Activated CD4-positive, alpha-beta T cell treated with anti-CD3 and anti-CD28 coated beads, Interleukin-2, amount 10 ng/mL, durations not matched to agents 24 days and 14 days (primary cell): ENCODE data around the gene PSME1. TPM values are rescaled to one million over a fixed set of nuclear protein-coding genes. Genes with fewer than 3 reads are reported as not detected.

Experiments
- DNase-seq: peaks from one replicate; pipeline ENCODE4 v3.0.0; 2022
- H3K27ac Mint-ChIP-seq: one replicate; pipeline ENCODE4 v1.8.0; 2022; ENCODE audit warnings: mild to moderate bottlenecking, mixed read lengths
- H3K27me3 Mint-ChIP-seq: one replicate; pipeline ENCODE4 v1.8.0; 2022; ENCODE audit warnings: mixed read lengths
- H3K36me3 Mint-ChIP-seq: one replicate; pipeline ENCODE4 v1.8.0; 2022; ENCODE audit warnings: low read depth, mild to moderate bottlenecking, mixed read lengths
- H3K4me1 Mint-ChIP-seq: one replicate; pipeline ENCODE4 v1.8.0; 2021; ENCODE audit warnings: mixed read lengths
- H3K4me3 Mint-ChIP-seq: one replicate; pipeline ENCODE4 v1.8.0; 2022; ENCODE audit warnings: mild to moderate bottlenecking, moderate library complexity, mixed read lengths
- H3K9me3 Mint-ChIP-seq: one replicate; pipeline ENCODE4 v1.8.0; 2021; ENCODE audit warnings: mixed read lengths
- intact Hi-C: fragments of 100-400 bp; cut with micrococcal nuclease; formaldehyde crosslinking; loops from one replicate; pipeline ENCODE4 v1.15.1; 2023
- total RNA-seq: library from RNA; stranded (reverse); gene quantifications from 2 replicates; pipeline ENCODE4 v1.2.3, GENCODE V29; 2022

Gene PSME1
- total RNA-seq, 1 donor from 2014 or later = 300 TPM

DNA sequence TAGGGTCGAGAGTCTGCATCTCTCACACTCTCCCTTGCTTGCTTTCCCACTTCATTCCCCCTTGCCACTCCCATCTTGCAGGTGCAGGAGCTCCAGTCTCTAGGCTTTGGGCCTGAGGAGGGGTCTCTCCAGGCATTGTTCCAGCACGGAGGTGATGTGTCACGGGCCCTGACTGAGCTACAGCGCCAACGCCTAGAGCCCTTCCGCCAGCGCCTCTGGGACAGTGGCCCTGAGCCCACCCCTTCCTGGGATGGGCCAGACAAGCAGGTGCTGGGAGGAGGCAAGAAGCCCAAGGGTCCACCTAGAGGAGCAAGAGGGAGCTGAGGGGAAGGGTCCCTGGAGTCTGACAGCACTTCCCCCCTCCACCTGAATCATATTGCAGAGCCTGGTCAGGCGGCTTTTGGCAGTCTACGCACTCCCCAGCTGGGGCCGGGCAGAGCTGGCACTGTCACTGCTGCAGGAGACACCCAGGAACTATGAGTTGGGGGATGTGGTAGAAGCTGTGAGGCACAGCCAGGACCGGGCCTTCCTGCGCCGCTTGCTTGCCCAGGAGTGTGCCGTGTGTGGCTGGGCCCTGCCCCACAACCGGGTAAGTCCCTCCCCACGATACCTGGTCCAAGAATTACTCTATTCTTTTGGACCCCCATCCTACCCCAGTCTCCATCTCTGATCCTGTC lies 15.5 kb downstream of the PSME1 start:
- DNase-seq = no peak
- Mint-ChIP-seq H3K36me3 (peaks cover 56% of the 10 kb centered on the region), H3K27ac (no peak overlapping the region), H3K9me3 (no peaks in the 10 kb centered on the region), H3K4me3 (no peak overlapping the region), H3K27me3 (no peaks in the 10 kb centered on the region), H3K4me1 (peaks cover 33% of the 10 kb centered on the region)
- intact Hi-C loops = no loop called here

DNA sequence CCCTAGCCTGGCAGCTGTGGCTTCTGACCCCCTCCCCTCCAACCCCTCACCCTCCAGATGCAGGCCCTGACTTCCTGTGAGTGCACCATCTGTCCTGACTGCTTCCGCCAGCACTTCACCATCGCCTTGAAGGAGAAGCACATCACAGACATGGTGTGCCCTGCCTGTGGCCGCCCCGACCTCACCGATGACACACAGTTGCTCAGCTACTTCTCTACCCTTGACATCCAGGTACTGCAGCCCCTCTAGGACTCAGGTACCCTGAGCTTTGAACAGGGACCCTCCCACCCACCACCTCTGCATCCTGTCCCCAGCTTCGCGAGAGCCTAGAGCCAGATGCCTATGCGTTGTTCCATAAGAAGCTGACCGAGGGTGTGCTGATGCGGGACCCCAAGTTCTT lies 19.1 kb downstream of the PSME1 start:
- DNase-seq = no peak
- Mint-ChIP-seq H3K4me3 (no peak overlapping the region), H3K4me1 (peaks cover 22% of the 10 kb centered on the region), H3K9me3 (no peaks in the 10 kb centered on the region), H3K27me3 (no peaks in the 10 kb centered on the region), H3K27ac (no peak overlapping the region), H3K36me3 (peaks cover 66% of the 10 kb centered on the region)
- intact Hi-C loops = no loop called here

DNA sequence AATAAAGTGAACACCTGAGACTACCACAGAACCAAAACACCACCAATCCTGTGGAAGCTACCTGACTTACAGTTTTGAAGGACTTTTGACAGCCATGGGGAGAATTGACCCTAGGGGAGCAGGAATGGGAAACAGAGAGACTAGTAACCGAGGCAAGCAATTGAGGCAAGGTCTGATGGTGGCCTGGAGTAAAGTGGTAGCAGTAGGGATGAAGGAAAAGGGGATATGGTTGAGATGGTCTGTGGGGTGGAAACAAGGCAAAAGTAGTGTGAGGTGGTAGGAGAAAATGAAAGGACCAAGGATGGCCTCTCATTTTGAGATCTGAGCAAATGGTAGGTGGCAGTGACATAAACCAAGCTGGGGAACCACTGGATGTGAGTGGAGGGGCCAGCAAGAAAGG lies 20.8 kb downstream of the PSME1 start:
- intact Hi-C loops = no loop called here
- H3K27me3 Mint-ChIP-seq = peaks cover 2% of the 10 kb centered on the region
- no peaks in the 10 kb centered on the region for H3K9me3 Mint-ChIP-seq
- peaks cover 71% of the 10 kb centered on the region for H3K36me3 Mint-ChIP-seq
- H3K4me3 Mint-ChIP-seq = no peak overlapping the region
- DNase-seq = no peak
- peak overlapping the region; percentile 39 for H3K27ac Mint-ChIP-seq
- H3K4me1 Mint-ChIP-seq = peaks cover 27% of the 10 kb centered on the region

DNA sequence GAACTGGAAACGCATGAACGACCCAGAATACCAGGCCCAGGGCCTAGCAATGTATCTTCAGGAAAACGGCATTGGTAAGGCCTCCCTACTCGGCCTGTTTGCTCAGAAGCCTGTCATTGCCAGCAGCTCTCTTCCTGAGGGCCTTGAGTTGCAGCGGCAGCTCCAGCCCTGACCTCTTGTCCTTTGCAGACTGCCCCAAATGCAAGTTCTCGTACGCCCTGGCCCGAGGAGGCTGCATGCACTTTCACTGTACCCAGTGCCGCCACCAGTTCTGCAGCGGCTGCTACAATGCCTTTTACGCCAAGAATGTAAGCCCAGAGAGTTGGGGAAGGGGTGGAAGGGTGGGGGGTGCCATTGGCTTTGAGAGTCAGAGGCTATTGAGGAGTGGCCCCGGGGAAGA lies 21.3 kb downstream of the PSME1 start:
- H3K27ac Mint-ChIP-seq = no peak overlapping the region
- H3K9me3 Mint-ChIP-seq = no peaks in the 10 kb centered on the region

DNA sequence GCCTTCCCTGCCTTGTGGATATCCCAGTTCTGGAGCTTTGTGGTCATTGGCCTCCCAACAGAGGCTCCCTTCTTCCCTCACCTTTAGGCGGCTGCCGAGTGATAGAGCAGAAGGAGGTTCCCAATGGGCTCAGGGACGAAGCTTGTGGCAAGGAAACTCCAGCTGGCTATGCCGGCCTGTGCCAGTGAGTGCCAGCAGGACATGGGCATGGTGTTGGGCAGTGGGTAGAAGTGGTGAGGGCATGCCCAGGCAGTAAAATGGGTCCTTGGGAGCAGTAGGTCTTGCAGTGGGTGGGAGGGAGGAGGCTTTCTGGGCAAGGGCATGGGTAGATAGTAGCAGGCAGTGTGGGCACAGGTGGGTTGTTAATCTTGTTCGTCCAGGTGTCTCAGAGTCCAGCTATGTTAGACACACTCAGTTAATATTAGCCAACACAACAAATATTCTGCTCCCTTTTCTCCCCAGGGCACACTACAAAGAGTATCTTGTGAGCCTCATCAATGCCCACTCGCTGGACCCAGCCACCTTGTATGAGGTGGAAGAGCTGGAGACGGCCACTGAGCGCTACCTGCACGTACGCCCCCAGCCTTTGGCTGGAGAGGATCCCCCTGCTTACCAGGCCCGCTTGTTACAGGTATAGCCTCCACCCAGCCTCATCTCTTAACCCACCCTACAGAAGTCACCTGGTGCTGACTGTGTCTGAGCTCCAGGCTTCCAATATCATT lies 23.9 kb downstream of the PSME1 start:
- Mint-ChIP-seq H3K9me3 (no peaks in the 10 kb centered on the region), H3K27ac (peak overlapping the region; percentile 97), H3K4me3 (peak overlapping the region; percentile 93), H3K27me3 (peaks cover 2% of the 10 kb centered on the region), H3K36me3 (peaks cover 84% of the 10 kb centered on the region), H3K4me1 (peaks cover 46% of the 10 kb centered on the region)
- intact Hi-C loops = loop anchor here (5.0 kb wide), 2 partner anchors 103 to 148 kb away; no protein-coding TSS in a partner anchor
- DNase-seq = no peak

More for the DNA sequence above, 21.3 kb downstream of the PSME1 start:
- no peak for DNase-seq
- H3K27me3 Mint-ChIP-seq = peaks cover 2% of the 10 kb centered on the region
- H3K36me3 Mint-ChIP-seq = peaks cover 72% of the 10 kb centered on the region
- H3K4me1 Mint-ChIP-seq = peaks cover 30% of the 10 kb centered on the region
- intact Hi-C loops = no loop called here
- no peak overlapping the region for H3K4me3 Mint-ChIP-seq

DNA sequence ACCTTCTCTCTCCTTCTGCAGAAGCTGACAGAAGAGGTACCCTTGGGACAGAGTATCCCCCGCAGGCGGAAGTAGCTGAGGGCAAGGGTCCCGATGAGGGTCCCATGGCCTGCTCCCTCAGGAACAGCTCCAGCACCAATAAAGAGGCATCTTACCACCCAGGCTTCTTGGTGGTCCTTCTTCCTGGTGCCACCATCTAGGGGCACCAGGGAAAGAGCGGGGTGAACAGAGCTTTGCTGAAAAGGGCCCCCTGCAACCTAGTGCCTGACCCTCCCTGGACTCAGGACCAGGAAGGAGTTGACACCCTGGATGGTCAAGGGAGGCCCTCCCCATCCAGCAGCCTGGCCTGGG lies 24.5 kb downstream of the PSME1 start:
- Mint-ChIP-seq H3K9me3 (no peaks in the 10 kb centered on the region), H3K36me3 (peaks cover 86% of the 10 kb centered on the region), H3K27ac (peak overlapping the region; percentile 97), H3K27me3 (peaks cover 2% of the 10 kb centered on the region), H3K4me1 (peaks cover 49% of the 10 kb centered on the region), H3K4me3 (peak overlapping the region; percentile 93)
- intact Hi-C loops = loop anchor here (5.0 kb wide), 2 partner anchors 103 to 148 kb away; no protein-coding TSS in a partner anchor
- no peak for DNase-seq

DNA sequence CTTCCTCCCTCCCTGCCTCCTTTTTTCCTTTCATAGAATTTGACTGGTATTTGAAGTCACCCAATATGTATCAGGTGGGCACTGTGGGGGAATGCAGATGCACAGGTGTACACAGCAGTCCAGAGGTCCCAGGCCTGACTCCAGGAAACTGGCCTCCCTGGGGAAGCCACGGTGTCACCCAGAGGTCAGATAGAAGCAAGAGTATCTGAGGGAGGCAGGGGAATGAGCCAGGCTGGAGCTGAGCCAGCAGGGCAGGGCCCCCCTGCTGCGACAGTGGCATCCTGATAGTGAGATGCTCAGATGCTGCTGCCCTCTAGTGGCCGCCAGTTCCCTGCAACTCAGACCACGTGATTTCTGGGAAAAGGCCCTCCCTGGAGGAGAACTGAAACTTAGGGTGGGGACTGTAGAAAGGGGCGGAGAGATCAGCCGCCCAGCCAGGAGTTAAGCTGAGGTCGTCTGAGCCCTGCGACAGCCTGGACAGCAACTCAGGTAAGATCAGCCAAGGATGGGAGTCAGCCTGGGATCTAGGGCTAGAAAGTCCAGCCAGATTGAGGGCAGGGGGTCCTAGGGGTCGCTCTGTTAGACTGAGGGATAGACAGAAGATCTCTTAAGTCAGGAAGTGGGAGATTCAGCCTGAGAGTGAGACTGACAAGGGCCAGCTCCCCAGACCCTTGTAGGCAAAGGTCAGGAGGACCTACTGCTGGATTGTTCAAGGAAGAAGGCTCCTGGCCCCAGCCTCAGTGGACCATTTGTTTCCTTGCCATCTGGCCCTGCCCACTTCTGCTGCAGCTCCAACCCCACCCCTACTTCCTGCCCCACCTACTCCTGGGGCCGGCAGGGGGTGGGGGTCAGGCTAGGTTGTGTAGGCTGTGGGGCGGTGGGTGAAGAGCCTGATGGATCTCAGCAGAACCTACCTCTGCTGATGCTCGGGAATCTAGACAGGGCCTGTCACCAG lies 25.1 kb downstream of the PSME1 start, which contains the start of gene IRF9:
Gene IRF9, plus strand, starts transcription at position 416 of the 955 bp plus-strand sequence. CDS start 880 bp downstream, outside the sequence.
- peaks cover 51% of the 10 kb centered on the region for H3K4me1 Mint-ChIP-seq
- intact Hi-C loops = loop anchor here (1.0 to 5.0 kb wide), 9 partner anchors 14 to 149 kb away; partner anchors contain the start of genes CHMP4A, DCAF11, EMC9 and IPO4

DNA sequence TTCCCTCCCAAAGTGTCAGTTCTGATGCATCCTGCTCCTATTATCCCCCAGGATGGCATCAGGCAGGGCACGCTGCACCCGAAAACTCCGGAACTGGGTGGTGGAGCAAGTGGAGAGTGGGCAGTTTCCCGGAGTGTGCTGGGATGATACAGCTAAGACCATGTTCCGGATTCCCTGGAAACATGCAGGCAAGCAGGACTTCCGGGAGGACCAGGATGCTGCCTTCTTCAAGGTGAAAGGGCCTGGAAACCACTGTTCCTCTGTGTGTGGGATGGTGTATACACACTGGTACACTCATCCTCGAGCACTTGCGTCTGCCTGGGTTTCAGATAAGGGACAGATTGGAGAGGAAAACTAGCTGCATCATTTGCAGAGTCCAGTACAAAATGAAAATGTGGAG lies 26.1 kb downstream of the PSME1 start:
- Mint-ChIP-seq H3K27ac (peak overlapping the region; percentile 97), H3K4me1 (peaks cover 51% of the 10 kb centered on the region)
- intact Hi-C loops = loop anchor here (5.0 kb wide), 2 partner anchors 105 to 150 kb away; no protein-coding TSS in a partner anchor

More for the DNA sequence above, 25.1 kb downstream of the PSME1 start, which contains the start of gene IRF9:
- Mint-ChIP-seq H3K27ac (peak within 1 kb of the TSS; percentile 97), H3K9me3 (no peaks in the 10 kb centered on the region), H3K36me3 (peaks cover 86% of the 10 kb centered on the region), H3K27me3 (peaks cover 2% of the 10 kb centered on the region), H3K4me3 (peak within 1 kb of the TSS; percentile 93)
- peak; percentile 100 for DNase-seq

DNA sequence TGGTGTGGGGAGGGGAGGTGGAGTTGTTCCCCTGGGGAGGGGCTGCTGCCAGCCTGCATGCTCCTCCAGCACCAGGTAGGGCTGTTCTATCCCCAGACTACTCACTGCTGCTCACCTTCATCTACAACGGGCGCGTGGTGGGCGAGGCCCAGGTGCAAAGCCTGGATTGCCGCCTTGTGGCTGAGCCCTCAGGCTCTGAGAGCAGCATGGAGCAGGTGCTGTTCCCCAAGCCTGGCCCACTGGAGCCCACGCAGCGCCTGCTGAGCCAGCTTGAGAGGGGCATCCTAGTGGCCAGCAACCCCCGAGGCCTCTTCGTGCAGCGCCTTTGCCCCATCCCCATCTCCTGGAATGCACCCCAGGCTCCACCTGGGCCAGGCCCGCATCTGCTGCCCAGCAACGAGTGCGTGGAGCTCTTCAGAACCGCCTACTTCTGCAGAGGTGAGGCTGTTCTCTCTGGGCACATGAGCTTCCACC lies 28.6 kb downstream of the PSME1 start:
- intact Hi-C loops = loop anchor here (5.0 kb wide), 2 partner anchors 107 to 152 kb away; no protein-coding TSS in a partner anchor
- H3K4me1 Mint-ChIP-seq = peaks cover 61% of the 10 kb centered on the region
- H3K9me3 Mint-ChIP-seq = no peaks in the 10 kb centered on the region
- H3K36me3 Mint-ChIP-seq = peaks cover 85% of the 10 kb centered on the region
- peak overlapping the region; percentile 49 for H3K4me3 Mint-ChIP-seq
- H3K27ac Mint-ChIP-seq = peak overlapping the region; percentile 68
- peaks cover 2% of the 10 kb centered on the region for H3K27me3 Mint-ChIP-seq
- no peak for DNase-seq

More for the DNA sequence above, 26.1 kb downstream of the PSME1 start:
- Mint-ChIP-seq H3K4me3 (peak overlapping the region; percentile 93), H3K9me3 (no peaks in the 10 kb centered on the region), H3K36me3 (peaks cover 89% of the 10 kb centered on the region), H3K27me3 (peaks cover 2% of the 10 kb centered on the region)
- peak; percentile 74 for DNase-seq

DNA sequence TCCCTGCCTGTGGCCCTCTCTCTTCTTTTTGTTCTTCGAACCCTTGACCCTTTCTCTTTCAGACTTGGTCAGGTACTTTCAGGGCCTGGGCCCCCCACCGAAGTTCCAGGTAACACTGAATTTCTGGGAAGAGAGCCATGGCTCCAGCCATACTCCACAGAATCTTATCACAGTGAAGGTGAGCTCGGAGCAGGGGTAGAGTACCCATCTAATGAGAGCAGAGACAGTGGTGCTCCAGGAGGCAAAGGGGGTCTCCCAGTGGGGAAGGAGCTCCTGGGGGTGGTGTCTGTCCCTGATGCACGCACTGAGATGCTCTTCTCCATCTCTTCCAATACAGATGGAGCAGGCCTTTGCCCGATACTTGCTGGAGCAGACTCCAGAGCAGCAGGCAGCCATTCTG lies 29.8 kb downstream of the PSME1 start:
- H3K9me3 Mint-ChIP-seq = no peaks in the 10 kb centered on the region
- no peak for DNase-seq

DNA sequence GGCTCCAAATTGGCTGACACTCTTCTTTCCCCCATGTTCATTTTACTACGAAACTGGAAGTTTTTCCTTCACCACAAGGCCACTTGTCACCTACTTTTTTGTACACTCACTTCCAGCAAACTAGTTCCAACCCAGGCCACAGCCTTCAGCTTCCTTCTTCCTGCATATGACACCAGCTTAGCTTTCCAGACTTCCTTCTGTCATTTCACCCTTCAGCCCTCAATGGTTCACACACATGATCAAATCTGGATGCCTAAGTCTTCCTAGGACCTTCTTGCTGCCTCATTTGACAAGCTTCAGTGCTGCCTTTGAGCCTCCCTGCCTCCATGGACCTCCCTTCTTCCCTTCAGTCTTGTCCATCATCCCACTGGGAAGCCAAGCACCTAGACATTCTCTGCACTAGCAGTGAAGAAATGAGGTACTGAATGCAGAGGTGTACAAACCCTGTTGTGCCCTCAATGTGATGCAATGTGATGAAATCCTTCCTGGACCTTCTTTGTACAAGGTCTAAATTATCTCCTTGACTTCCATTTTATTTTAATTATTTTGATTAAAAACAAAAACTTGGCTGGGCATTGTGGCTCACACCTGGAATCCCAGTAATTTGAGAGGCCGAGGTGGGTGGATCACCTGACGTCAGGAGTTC lies 31.6 kb downstream of the PSME1 start:
- Mint-ChIP-seq H3K27ac (peak overlapping the region; percentile 79), H3K4me3 (no peak overlapping the region), H3K9me3 (no peaks in the 10 kb centered on the region), H3K4me1 (peaks cover 50% of the 10 kb centered on the region), H3K36me3 (peaks cover 77% of the 10 kb centered on the region), H3K27me3 (no peaks in the 10 kb centered on the region)
- DNase-seq = no peak
- intact Hi-C loops = no loop called here

More for the DNA sequence above, 29.8 kb downstream of the PSME1 start:
- no peak overlapping the region for H3K4me3 Mint-ChIP-seq
- H3K36me3 Mint-ChIP-seq = peaks cover 85% of the 10 kb centered on the region
- intact Hi-C loops = no loop called here
- peak overlapping the region; percentile 53 for H3K27ac Mint-ChIP-seq
- peaks cover 54% of the 10 kb centered on the region for H3K4me1 Mint-ChIP-seq
- H3K27me3 Mint-ChIP-seq = peaks cover 2% of the 10 kb centered on the region

DNA sequence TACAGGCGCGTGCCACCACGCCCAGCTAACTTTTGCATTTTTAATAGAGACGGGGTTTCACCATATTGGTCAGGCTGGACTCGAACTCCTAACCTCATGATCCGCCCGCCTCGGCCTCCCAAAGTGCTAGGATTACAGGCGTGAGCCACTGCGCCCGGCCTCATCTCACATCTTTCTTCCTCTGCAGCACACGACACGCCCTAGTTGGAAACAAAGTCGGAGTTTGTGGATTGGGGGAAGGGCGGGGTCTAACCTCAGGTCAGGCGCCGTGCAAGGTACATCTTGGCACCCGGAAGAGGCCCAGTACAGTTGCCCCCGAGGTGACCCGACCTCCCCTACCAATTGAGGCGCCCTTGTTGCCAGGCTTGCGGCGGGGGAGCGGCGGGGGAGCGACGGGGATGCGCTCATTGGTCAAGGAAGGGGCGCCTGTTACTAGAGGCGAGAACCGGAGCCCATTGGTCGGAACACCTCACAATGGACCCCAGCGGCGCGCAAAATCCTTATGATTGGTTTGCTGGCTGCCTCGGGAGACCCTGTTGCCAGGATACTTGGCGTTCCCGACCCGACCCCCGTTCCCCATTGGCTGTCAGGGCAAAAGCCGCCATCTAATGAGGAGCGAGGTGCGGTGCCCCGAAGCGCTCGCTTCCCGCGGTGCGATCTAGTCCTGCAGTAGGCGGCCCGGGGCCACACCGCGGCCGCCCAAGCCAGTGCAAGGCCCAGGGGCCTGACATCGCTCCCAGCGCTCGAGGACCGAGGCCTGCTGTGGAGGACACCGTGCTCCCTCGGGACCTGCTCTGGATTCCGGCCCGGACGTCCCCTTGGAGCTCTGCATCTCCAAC lies 35.6 kb downstream of the PSME1 start, which contains the start of gene REC8:
Gene REC8, plus strand, starts transcription at position 659 of the 839 bp plus-strand sequence. CDS start 473 bp downstream, outside the sequence.
- DNase-seq = peak; percentile 76
- Mint-ChIP-seq H3K27me3 (no peaks in the 10 kb centered on the region), H3K4me1 (peaks cover 26% of the 10 kb centered on the region), H3K9me3 (no peaks in the 10 kb centered on the region), H3K36me3 (peaks cover 58% of the 10 kb centered on the region), H3K4me3 (peak within 1 kb of the TSS; percentile 72), H3K27ac (peak within 1 kb of the TSS; percentile 83)
- intact Hi-C loops = no loop called here
